Large intestine (tissue), 3 donors: Measurements from ENCODE around the gene CASKIN1. TPM values are rescaled to one million over a fixed set of nuclear protein-coding genes. Genes with fewer than 3 reads are reported as not detected.
"Not testable (repeated sequence)": the region's sequence is repeated elsewhere in the genome, so short reads cannot be mapped to it uniquely, and the experiment has no call there.

Source experiments
- DNase-seq, 2 donors: peaks; one replicate each; pipeline versions ENCODE4 v3.0.0 to v3.0.0-alpha.2; 2013
- H3K27ac ChIP-seq: one replicate; pipeline ENCODE4 v1.5.1; 2013; ENCODE audit warnings: low read length
- H3K27me3 ChIP-seq: 2 replicates; pipeline ENCODE4 v1.6.1; 2013; ENCODE audit warnings: low read length; ENCODE audit not compliant: control insufficient read depth, insufficient read depth
- H3K36me3 ChIP-seq: 2 replicates; pipeline ENCODE4 v1.6.1; 2013; ENCODE audit warnings: low read length; ENCODE audit not compliant: control insufficient read depth, insufficient read depth
- H3K4me1 ChIP-seq: one replicate; pipeline ENCODE4 v1.6.1; 2013; ENCODE audit warnings: low read length; ENCODE audit not compliant: control insufficient read depth, insufficient read depth
- H3K4me3 ChIP-seq: one replicate; pipeline ENCODE4 v1.5.1; 2013; ENCODE audit warnings: low read length
- H3K9me3 ChIP-seq: one replicate; pipeline ENCODE4 v1.6.1; 2013; ENCODE audit warnings: mild to moderate bottlenecking, low read depth, low read length, moderate library complexity; ENCODE audit not compliant: control insufficient read depth
- WGBS: methylation state at CpG from one replicate; pipeline ENCODE4 v1.1.5; 2013; ENCODE audit warnings: low lambda C conversion rate; ENCODE audit not compliant: insufficient coverage; 5-methylcytosine and 5-hydroxymethylcytosine counted together
- polyA plus RNA-seq: library from polyadenylated mRNA; unstranded; fragments of 120-200 nt; gene quantifications from one replicate; pipeline ENCODE4 v1.2.1, GENCODE V29; 2013

Gene CASKIN1
- polyA plus RNA-seq, 1 donor: 0.96 TPM

DNA sequence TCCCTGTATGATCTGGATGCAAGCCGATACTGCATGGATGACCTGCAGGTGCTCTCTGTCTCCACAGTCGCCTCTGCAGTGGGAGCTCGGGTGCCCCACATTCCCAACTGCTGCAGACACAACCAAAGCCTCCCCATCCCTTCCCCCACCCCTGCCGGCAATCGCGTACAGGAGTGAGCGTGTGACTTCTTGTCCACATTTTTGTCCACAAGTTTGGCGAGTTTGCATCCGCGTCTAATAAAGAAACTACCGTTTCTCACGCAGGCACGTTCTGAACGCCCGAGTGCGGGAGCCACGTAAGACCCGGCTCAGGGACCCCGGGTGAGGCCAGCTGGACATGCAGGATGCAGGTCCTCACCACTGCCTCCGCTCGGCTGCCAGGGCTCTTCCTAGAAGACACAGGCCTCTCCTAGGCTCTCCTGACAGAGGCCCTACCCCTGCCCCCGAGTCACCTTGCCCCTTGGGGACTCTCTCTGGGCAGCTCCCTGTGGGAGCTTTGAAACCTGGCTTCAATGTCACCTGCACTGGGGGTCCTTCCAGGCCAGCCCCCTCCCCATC lies 66.4 kb downstream of the CASKIN1 start:
- not testable (repeated sequence) for H3K27ac ChIP-seq, H3K4me3 ChIP-seq, H3K27me3 ChIP-seq, H3K36me3 ChIP-seq, H3K9me3 ChIP-seq, DNase-seq
- no CpG with 5 or more reads among the region's 22 CpGs for WGBS
- H3K4me1 ChIP-seq: peaks cover 29% of the 10 kb centered on the region

DNA sequence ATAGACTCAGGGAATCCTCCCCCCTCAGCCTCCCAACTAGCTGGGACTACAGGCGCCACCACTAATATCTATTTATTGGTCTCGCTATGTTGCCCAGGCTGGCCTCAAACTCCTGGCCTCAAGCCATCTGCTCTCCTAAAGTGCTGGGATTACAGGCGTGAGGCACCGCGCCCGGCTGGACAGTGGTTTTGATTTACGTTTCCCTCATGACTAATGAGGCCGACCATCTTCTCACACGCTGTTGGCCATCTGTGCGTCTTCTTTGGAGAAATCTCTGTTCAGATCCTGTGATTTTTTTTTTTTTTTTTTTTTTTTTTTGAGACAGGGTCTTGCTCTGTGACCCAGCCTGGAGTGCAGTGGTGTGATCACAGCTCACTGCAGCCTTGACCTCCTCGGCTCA lies 67.2 kb downstream of the CASKIN1 start:
- no CpG with 5 or more reads among the region's 11 CpGs for WGBS
- not testable (repeated sequence) for DNase-seq, H3K27ac ChIP-seq, H3K9me3 ChIP-seq, H3K36me3 ChIP-seq, H3K27me3 ChIP-seq, H3K4me3 ChIP-seq
- H3K4me1 ChIP-seq: peaks cover 34% of the 10 kb centered on the region

DNA sequence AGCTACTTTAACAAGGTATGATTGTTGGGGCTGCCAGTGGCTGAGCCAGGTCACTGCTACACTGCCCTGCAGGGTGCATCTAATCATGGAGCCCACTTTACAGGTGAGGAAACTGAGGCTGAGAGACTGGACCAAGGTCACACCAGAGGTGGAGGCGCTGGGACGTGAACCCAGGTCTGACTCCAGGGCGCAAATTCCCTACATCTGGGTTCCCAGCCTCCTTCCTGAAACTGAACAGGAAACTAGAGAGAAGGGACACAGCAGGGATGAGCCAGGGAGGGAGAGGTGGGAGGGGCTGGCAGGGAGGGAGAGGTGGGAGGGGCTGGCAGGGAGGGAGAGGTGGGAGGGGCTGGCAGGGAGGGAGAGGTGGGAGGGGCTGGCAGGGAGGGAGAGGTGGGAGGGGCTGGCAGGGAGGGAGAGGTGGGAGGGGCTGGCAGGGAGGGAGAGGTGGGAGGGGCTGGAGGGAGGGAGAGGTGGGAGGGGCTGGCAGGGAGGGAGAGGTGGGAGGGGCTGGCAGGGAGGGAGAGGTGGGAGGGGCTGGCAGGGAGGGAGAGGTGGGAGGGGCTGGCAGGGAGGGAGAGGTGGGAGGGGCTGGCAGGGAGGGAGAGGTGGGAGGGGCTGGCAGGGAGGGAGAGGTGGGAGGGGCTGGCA lies 68.7 kb downstream of the CASKIN1 start:
- not testable (repeated sequence) for H3K36me3 ChIP-seq, H3K9me3 ChIP-seq, H3K4me3 ChIP-seq, H3K27me3 ChIP-seq
- DNase-seq: peak; percentile 59 to 61
- peak overlapping the region; percentile 90 for H3K27ac ChIP-seq
- peaks cover 39% of the 10 kb centered on the region for H3K4me1 ChIP-seq
- WGBS: no CpG with 5 or more reads among the region's 3 CpGs

Other genes with a start within 250 kb of the CASKIN1 start
- gene RPL3L, start 241.9 kb downstream of the CASKIN1 start, polyA plus RNA-seq: 0.22 TPM
- gene NDUFB10, start 237.1 kb downstream of the CASKIN1 start, polyA plus RNA-seq: 128 TPM
- 3,022 TPM for gene RPS2, start 231.8 kb downstream of the CASKIN1 start, polyA plus RNA-seq
- gene RNF151, start 229.7 kb downstream of the CASKIN1 start, polyA plus RNA-seq: 0.09 TPM
- 32.9 TPM for gene TBL3, start 224.6 kb downstream of the CASKIN1 start, polyA plus RNA-seq
- 2.8 TPM for gene NOXO1, start 215.1 kb downstream of the CASKIN1 start, polyA plus RNA-seq
- gene GFER, start 212.4 kb downstream of the CASKIN1 start, polyA plus RNA-seq: 48.5 TPM
- 4.2 TPM for gene SYNGR3, start 206.6 kb downstream of the CASKIN1 start, polyA plus RNA-seq
- 28.9 TPM for gene ZNF598, start 186.8 kb downstream of the CASKIN1 start, polyA plus RNA-seq
- gene NPW, start 176.8 kb downstream of the CASKIN1 start, polyA plus RNA-seq: 4.4 TPM
- gene NHERF2, start 169.7 kb downstream of the CASKIN1 start, polyA plus RNA-seq: 32.3 TPM
- gene NTHL1, start 148.8 kb downstream of the CASKIN1 start, polyA plus RNA-seq: 15.6 TPM
- gene TSC2, start 148.6 kb downstream of the CASKIN1 start, polyA plus RNA-seq: 85.9 TPM
- 58.4 TPM for gene PKD1, start 60.7 kb downstream of the CASKIN1 start, polyA plus RNA-seq
- 19.1 TPM for gene RAB26, start 48.0 kb downstream of the CASKIN1 start, polyA plus RNA-seq
- gene TRAF7, start 40.8 kb downstream of the CASKIN1 start, polyA plus RNA-seq: 63.3 TPM
- gene MLST8, start 8.8 kb upstream of the CASKIN1 start, polyA plus RNA-seq: 40.0 TPM
- 10.5 TPM for gene BRICD5, start 14.3 kb upstream of the CASKIN1 start, polyA plus RNA-seq
- gene PGP, start 18.2 kb upstream of the CASKIN1 start, polyA plus RNA-seq: 11.7 TPM
- gene E4F1, start 27.0 kb upstream of the CASKIN1 start, polyA plus RNA-seq: 18.4 TPM
- gene DNASE1L2, start 39.8 kb upstream of the CASKIN1 start, polyA plus RNA-seq: 0.91 TPM
- 81.6 TPM for gene ECI1, start 55.0 kb upstream of the CASKIN1 start, polyA plus RNA-seq
- 172 TPM for gene RNPS1, start 71.5 kb upstream of the CASKIN1 start, polyA plus RNA-seq
- 4.7 TPM for gene ABCA3, start 144.1 kb upstream of the CASKIN1 start, polyA plus RNA-seq
- gene CCNF, start 232.8 kb upstream of the CASKIN1 start, polyA plus RNA-seq: 6.4 TPM